Measurements from ENCODE around the gene GIMAP7.

GRCh38 chr7:150464962-150465361 lies 49.7 kb upstream of the GIMAP7 start:
- TF ChIP-seq EZH2phosphoT487 (IDR thresholded peaks at IDR 0.05; ENCODE audit: borderline replicate concordance, low read length) = no peak
- no peak for TF ChIP-seq CTCF (conservative IDR thresholded peaks at IDR 0.05; ENCODE audit: low read depth, low read length)
- no peak for TF ChIP-seq EZH2 (IDR thresholded peaks at IDR 0.05; ENCODE audit: low read length, unreplicated experiment)
